PC-9 (cell line): ENCODE data around the gene ATXN1. TPM values are rescaled to one million over a fixed set of nuclear protein-coding genes. Genes with fewer than 3 reads are reported as not detected.

ENCODE experiments used
- BruUV-seq: library from RNA; stranded (reverse); fragments of 400-500 nt; replicated peaks from 2 replicates; lab custom pipeline; 2021; lab: Mats Ljungman, UMichigan
- CTCF ChIA-PET: fragments of 300-600 bp; sonication (Branson Sonifier 250); formaldehyde crosslinking; loops from one replicate; lab custom pipeline; 2022; ENCODE audit warnings: antibody characterized with exemption; lab: Charles Lee
- POLR2A ChIA-PET: fragments of 300-600 bp; sonication (Branson Sonifier 250); formaldehyde crosslinking; loops from one replicate; lab custom pipeline; 2022; ENCODE audit warnings: antibody characterized with exemption; ENCODE audit not compliant: unreplicated experiment; lab: Charles Lee
- DNase-seq, 2 experiments: peaks; one replicate each; pipeline versions ENCODE4 v3.0.0 to v3.0.0-alpha.2; 2015 to 2022; ENCODE audit warnings: mixed read lengths in 1 of 2
- H2AFZ ChIP-seq: fragments of 200-600 bp; sonication (generic); 2 replicates; pipeline ENCODE4 v1.8.1; 2017; ENCODE audit warnings: antibody characterized with exemption
- H3F3A ChIP-seq: fragments of 200-600 bp; sonication (generic); 2 replicates; pipeline ENCODE4 v1.8.1; 2017; ENCODE audit warnings: antibody characterized with exemption, mild to moderate bottlenecking, low read depth; ENCODE audit not compliant: insufficient read depth
- H3K27ac ChIP-seq: fragments of 200-600 bp; sonication (generic); 2 replicates; pipeline ENCODE4 v1.6.1; 2016; ENCODE audit warnings: mixed run types
- H3K27me3 ChIP-seq: fragments of 200-600 bp; sonication (generic); 2 replicates; pipeline ENCODE4 v1.6.1; 2016; ENCODE audit warnings: low read depth, mixed run types; ENCODE audit not compliant: insufficient read depth
- H3K36me3 ChIP-seq: fragments of 200-600 bp; sonication (generic); 2 replicates; pipeline ENCODE4 v1.6.1; 2016; ENCODE audit warnings: low read depth, mixed run types
- H3K4me1 ChIP-seq: fragments of 200-600 bp; sonication (generic); replicated peaks from 2 replicates; pipeline ENCODE4 v1.6.1; 2016; ENCODE audit warnings: mixed run types; ENCODE audit not compliant: insufficient read depth
- H3K4me2 ChIP-seq: fragments of 200-600 bp; sonication (generic); 2 replicates; pipeline ENCODE4 v1.6.1; 2017; ENCODE audit warnings: mixed run types
- H3K4me3 ChIP-seq: fragments of 200-600 bp; sonication (generic); 2 replicates; pipeline ENCODE4 v1.6.1; 2016; ENCODE audit warnings: mixed run types
- H3K79me2 ChIP-seq: fragments of 200-600 bp; sonication (generic); 2 replicates; pipeline ENCODE4 v1.6.1; 2017; ENCODE audit warnings: low read depth, mixed run types
- H3K9me2 ChIP-seq: fragments of 200-600 bp; sonication (generic); 2 replicates; pipeline ENCODE4 v1.8.1; 2017; ENCODE audit warnings: mild to moderate bottlenecking; ENCODE audit not compliant: insufficient read depth
- H3K9me3 ChIP-seq: fragments of 200-600 bp; sonication (generic); 2 replicates; pipeline ENCODE4 v1.8.1; 2016; ENCODE audit warnings: low read depth; ENCODE audit not compliant: insufficient read depth
- H4K20me1 ChIP-seq: fragments of 200-600 bp; sonication (generic); 2 replicates; pipeline ENCODE4 v1.8.1; 2017; ENCODE audit not compliant: insufficient read depth
- EZH2 ChIP-seq: fragments of 200-600 bp; sonication (generic); IDR thresholded peaks from 2 replicates; pipeline ENCODE4 v1.8.0; 2017; ENCODE audit warnings: antibody characterized with exemption, low read depth
- intact Hi-C: fragments of 100-400 bp; cut with micrococcal nuclease; formaldehyde crosslinking; loops from one replicate; pipeline ENCODE4 v1.10.0; 2022; ENCODE audit not compliant: unreplicated experiment
- total RNA-seq: library from RNA; stranded (reverse); gene quantifications from 2 replicates; pipeline ENCODE4 v1.2.3, GENCODE V29; 2021
- TF ChIP-seq, protein P1 (sequence below): fragments of 200-600 bp; sonication (generic); conservative IDR thresholded peaks from 2 replicates; pipeline ENCODE4 v1.6.1; 2017; ENCODE audit warnings: mixed run types, antibody characterized with exemption, mild to moderate bottlenecking, moderate library complexity

Gene ATXN1
- total RNA-seq, 1 experiment from 2014 or later: 42.7 TPM

DNA sequence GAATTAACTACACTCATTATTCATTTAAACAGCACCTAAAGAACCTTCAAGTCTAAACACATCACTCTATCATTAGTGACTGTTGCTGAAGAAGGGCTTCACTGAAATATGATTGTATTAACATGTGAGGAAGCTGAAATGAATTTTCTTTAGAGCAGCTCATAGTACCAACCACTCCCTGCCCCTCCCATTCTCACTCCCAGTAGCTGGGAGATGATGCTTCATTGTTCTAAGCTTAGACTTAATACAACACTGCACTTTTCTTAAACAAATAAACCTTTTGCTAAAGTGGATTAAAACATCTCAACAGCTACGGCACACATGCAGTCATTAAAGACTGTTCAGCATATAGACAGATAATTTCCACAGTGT, 63.1 kb downstream of the ATXN1 start:
- no peaks in the 10 kb centered on the region for H3K27me3 ChIP-seq
- no peak overlapping the region for H3K27ac ChIP-seq
- H3K36me3 ChIP-seq: no peaks in the 10 kb centered on the region
- H3K79me2 ChIP-seq: no peaks in the 10 kb centered on the region
- no peaks in the 10 kb centered on the region for H3K9me3 ChIP-seq
- BruUV-seq: no TSS peak
- no peaks in the 10 kb centered on the region for H3F3A ChIP-seq
- no peaks in the 10 kb centered on the region for H3K9me2 ChIP-seq
- intact Hi-C loops: no loop called here
- no peak for TF ChIP-seq EZH2
- TF ChIP-seq, protein P1, sequence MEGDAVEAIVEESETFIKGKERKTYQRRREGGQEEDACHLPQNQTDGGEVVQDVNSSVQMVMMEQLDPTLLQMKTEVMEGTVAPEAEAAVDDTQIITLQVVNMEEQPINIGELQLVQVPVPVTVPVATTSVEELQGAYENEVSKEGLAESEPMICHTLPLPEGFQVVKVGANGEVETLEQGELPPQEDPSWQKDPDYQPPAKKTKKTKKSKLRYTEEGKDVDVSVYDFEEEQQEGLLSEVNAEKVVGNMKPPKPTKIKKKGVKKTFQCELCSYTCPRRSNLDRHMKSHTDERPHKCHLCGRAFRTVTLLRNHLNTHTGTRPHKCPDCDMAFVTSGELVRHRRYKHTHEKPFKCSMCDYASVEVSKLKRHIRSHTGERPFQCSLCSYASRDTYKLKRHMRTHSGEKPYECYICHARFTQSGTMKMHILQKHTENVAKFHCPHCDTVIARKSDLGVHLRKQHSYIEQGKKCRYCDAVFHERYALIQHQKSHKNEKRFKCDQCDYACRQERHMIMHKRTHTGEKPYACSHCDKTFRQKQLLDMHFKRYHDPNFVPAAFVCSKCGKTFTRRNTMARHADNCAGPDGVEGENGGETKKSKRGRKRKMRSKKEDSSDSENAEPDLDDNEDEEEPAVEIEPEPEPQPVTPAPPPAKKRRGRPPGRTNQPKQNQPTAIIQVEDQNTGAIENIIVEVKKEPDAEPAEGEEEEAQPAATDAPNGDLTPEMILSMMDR: no peak
- POLR2A ChIA-PET: interaction anchor here (0.6 kb wide), 2 partner anchors 9 to 75 kb away, joined by 5 to 20 read pairs; no protein-coding TSS in a partner anchor
- peaks cover 12% of the 10 kb centered on the region for H3K4me1 ChIP-seq
- no peak overlapping the region for H3K4me2 ChIP-seq
- CTCF ChIA-PET: interaction anchor here (0.6 kb wide), 1 partner anchor 76 kb away, joined by 3 read pairs; no protein-coding TSS in a partner anchor
- no peaks in the 10 kb centered on the region for H4K20me1 ChIP-seq
- no peak overlapping the region for H2AFZ ChIP-seq
- no peak overlapping the region for H3K4me3 ChIP-seq
- no peak for DNase-seq

DNA sequence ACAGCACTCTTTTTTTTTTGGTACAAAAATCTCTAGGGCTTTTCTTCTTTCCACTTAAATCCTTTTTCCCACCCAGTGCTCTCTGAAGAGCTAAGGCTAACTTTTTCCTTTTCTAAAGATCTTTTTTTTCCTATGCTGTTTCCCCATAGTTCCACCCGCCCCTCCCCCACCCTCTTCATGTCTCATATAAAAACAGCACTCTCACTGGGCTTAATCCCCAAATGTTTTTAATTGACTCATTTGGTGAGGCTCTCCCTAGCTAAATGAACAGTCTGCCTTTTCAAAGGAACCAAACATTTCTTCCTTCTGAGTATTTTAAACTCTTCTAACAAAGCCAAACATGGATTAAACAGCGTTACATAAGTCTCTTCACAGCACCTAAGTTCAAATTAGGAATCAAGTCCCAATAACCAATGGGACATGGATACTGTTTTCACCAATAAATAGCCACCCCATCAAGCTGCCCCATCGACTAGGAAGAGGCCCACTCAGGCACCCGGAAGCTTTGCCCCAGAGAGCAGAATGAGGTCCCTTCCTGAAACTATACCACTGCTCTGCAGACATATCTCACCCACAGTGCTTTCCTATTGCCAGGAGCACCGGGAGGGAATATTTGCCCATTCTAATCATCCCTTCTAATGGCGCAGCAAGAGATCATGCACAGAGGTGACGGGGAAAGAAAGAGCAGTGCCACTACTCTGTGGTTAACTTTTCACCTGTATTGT, 63.7 kb downstream of the ATXN1 start:
- no peaks in the 10 kb centered on the region for H3F3A ChIP-seq
- H3K27me3 ChIP-seq: no peaks in the 10 kb centered on the region
- no peaks in the 10 kb centered on the region for H4K20me1 ChIP-seq
- H3K4me1 ChIP-seq: peaks cover 12% of the 10 kb centered on the region
- ChIA-PET POLR2A (interaction anchor here (0.6 kb wide), 1 partner anchor 8 kb away, joined by 20 read pairs; no protein-coding TSS in a partner anchor), CTCF (interaction anchor here (0.5 kb wide), 1 partner anchor 23 kb away, joined by 3 read pairs; no protein-coding TSS in a partner anchor)
- no peak for TF ChIP-seq EZH2
- TF ChIP-seq, protein P1: no peak
- H3K4me2 ChIP-seq: no peak overlapping the region
- no peak overlapping the region for H2AFZ ChIP-seq
- no peak overlapping the region for H3K27ac ChIP-seq
- H3K9me2 ChIP-seq: no peaks in the 10 kb centered on the region
- intact Hi-C loops: no loop called here
- no peaks in the 10 kb centered on the region for H3K9me3 ChIP-seq
- no TSS peak for BruUV-seq
- no peak overlapping the region for H3K4me3 ChIP-seq
- H3K79me2 ChIP-seq: no peaks in the 10 kb centered on the region
- no peaks in the 10 kb centered on the region for H3K36me3 ChIP-seq
- DNase-seq: no peak

- CTCF ChIA-PET: no interaction called here
- Histone ChIP-seq H3K9me2 (no peaks in the 10 kb centered on the region), H2AFZ (no peak overlapping the region), H3F3A (peaks cover 3% of the 10 kb centered on the region; the same call in 1 of the 2 replicates), H3K9me3 (no peaks in the 10 kb centered on the region), H3K27me3 (no peaks in the 10 kb centered on the region), H3K27ac (no peak overlapping the region), H3K79me2 (no peaks in the 10 kb centered on the region), H3K4me2 (no peak overlapping the region), H3K4me1 (peaks cover 16% of the 10 kb centered on the region), H3K36me3 (no peaks in the 10 kb centered on the region), H4K20me1 (no peaks in the 10 kb centered on the region), H3K4me3 (no peak overlapping the region)
- intact Hi-C loops: no loop called here
- POLR2A ChIA-PET: no interaction called here
- DNase-seq: no peak
- BruUV-seq: no TSS peak
- TF ChIP-seq EZH2: no peak
- TF ChIP-seq, protein P1: no peak
Observed at GRCh38 chr6:16696496-16696895, 64.8 kb downstream of the ATXN1 start.
